ENCODE measurements around the gene BNIP5.

The BNIP5 gene

GRCh38 chr6:36336779-36337241 lies at the start of gene BNIP5:
TSS of gene BNIP5 (minus strand) at chr6:36336888. CDS start at chr6:36330690, 6,198 bp downstream.
- DNase-seq = no peak

GRCh38 chr6:36384095-36384494 lies 47.4 kb upstream of the BNIP5 start:
- DNase-seq = no peak

- DNase-seq = no peak
Observed at GRCh38 chr6:36383606-36384005, 46.9 kb upstream of the BNIP5 start.

- DNase-seq = no peak
Observed at GRCh38 chr6:36382976-36383375, 46.3 kb upstream of the BNIP5 start.

- DNase-seq = no peak
Observed at GRCh38 chr6:36381502-36382389, 45.1 kb upstream of the BNIP5 start.

- no peak for DNase-seq
Observed at GRCh38 chr6:36380166-36380565, 43.5 kb upstream of the BNIP5 start.

GRCh38 chr6:36378936-36379335 lies 42.2 kb upstream of the BNIP5 start:
- no peak for DNase-seq

- no peak for DNase-seq
Observed at GRCh38 chr6:36378243-36378920, 41.7 kb upstream of the BNIP5 start.

- DNase-seq = no peak
Observed at GRCh38 chr6:36377594-36377993, 40.9 kb upstream of the BNIP5 start.

- no peak for DNase-seq
Observed at GRCh38 chr6:36376742-36377141, 40.1 kb upstream of the BNIP5 start.

GRCh38 chr6:36376183-36376582 lies 39.5 kb upstream of the BNIP5 start:
- no peak for DNase-seq

- DNase-seq = no peak
Observed at GRCh38 chr6:36375644-36376155, 39.0 kb upstream of the BNIP5 start.

- no peak for DNase-seq
Observed at GRCh38 chr6:36374972-36375371, 38.3 kb upstream of the BNIP5 start.

- DNase-seq = no peak
Observed at GRCh38 chr6:36374194-36374593, 37.5 kb upstream of the BNIP5 start.

GRCh38 chr6:36373368-36374019 lies 36.8 kb upstream of the BNIP5 start:
- DNase-seq = no peak

GRCh38 chr6:36372088-36372487 lies 35.4 kb upstream of the BNIP5 start:
- no peak for DNase-seq

GRCh38 chr6:36371211-36371610 lies 34.5 kb upstream of the BNIP5 start:
- DNase-seq = no peak

GRCh38 chr6:36370638-36371037 lies 34.0 kb upstream of the BNIP5 start:
- no peak for DNase-seq

GRCh38 chr6:36368921-36369865 lies 32.5 kb upstream of the BNIP5 start:
- DNase-seq = no peak

GRCh38 chr6:36368421-36368820 lies 31.7 kb upstream of the BNIP5 start:
- DNase-seq = no peak

GRCh38 chr6:36367743-36368142 lies 31.1 kb upstream of the BNIP5 start:
- no peak for DNase-seq

Measured in GDM1 (cell line).